ENCODE results near the gene ROR2. TPM values are rescaled to one million over a fixed set of nuclear protein-coding genes. Genes with fewer than 3 reads are reported as not detected.

ROR2 gene
- polyA plus RNA-seq, 3 donors: not detected

- Mint-ChIP-seq H3K27me3 (ENCODE audit: low read depth in 3 of 3) (peaks cover 0 to 3% (median 0%) of the 10 kb centered on the region in 3 donors), H3K9me3 (no peaks in the 10 kb centered on the region), H3K4me1 (peaks cover 32% of the 10 kb centered on the region), H3K36me3 (no peaks in the 10 kb centered on the region), H3K27ac (no peak overlapping the region), H3K4me3 (no peak overlapping the region)
- H3K36me3 ChIP-seq (replicated peaks in 1 of 2; ENCODE audit: control insufficient read depth in 1 of 2, insufficient read depth in 2 of 2, low read length in 2 of 2): no peaks in the 10 kb centered on the region
- WGBS (ENCODE audit: insufficient coverage): no CpG with 5 or more reads among the region's 3 CpGs
- no peak overlapping the region for H3K27ac ChIP-seq (ENCODE audit: low read depth in 1 of 2, low read length in 2 of 2)
- no peaks in the 10 kb centered on the region for H3K79me2 ChIP-seq (ENCODE audit: insufficient read depth, low read length)
- intact Hi-C loops (cut with micrococcal nuclease): no loop called here
- TF ChIP-seq, protein P1, sequence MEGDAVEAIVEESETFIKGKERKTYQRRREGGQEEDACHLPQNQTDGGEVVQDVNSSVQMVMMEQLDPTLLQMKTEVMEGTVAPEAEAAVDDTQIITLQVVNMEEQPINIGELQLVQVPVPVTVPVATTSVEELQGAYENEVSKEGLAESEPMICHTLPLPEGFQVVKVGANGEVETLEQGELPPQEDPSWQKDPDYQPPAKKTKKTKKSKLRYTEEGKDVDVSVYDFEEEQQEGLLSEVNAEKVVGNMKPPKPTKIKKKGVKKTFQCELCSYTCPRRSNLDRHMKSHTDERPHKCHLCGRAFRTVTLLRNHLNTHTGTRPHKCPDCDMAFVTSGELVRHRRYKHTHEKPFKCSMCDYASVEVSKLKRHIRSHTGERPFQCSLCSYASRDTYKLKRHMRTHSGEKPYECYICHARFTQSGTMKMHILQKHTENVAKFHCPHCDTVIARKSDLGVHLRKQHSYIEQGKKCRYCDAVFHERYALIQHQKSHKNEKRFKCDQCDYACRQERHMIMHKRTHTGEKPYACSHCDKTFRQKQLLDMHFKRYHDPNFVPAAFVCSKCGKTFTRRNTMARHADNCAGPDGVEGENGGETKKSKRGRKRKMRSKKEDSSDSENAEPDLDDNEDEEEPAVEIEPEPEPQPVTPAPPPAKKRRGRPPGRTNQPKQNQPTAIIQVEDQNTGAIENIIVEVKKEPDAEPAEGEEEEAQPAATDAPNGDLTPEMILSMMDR (IDR thresholded peaks at IDR 0.05): no peak
- no peak overlapping the region for H2AFZ ChIP-seq (ENCODE audit: insufficient read depth, low read depth, low read length, poor library complexity, severe bottlenecking)
- H3K4me1 ChIP-seq (ENCODE audit: control insufficient read depth in 1 of 2, insufficient read depth in 2 of 2, low read length in 2 of 2): peaks cover 0 to 2% of the 10 kb centered on the region in 2 donors
- no peak for DNase-seq
- H3K27me3 ChIP-seq (ENCODE audit: control insufficient read depth in 2 of 2, insufficient read depth in 2 of 2, low read length in 2 of 2): no peaks in the 10 kb centered on the region
- H4K20me1 ChIP-seq (ENCODE audit: insufficient read depth, low read length): no peaks in the 10 kb centered on the region
- no peaks in the 10 kb centered on the region for H3K9me3 ChIP-seq (replicated peaks in 1 of 2; ENCODE audit: control insufficient read depth in 1 of 2, insufficient read depth in 1 of 2, low read length in 2 of 2)
- H3K9ac ChIP-seq (ENCODE audit: insufficient read depth, low read length, poor library complexity, severe bottlenecking): no peak overlapping the region
- H3K4me3 ChIP-seq (replicated peaks in 1 of 3; ENCODE audit: low read depth in 2 of 3, low read length in 3 of 3): no peak overlapping the region
- no peak overlapping the region for H3K4me2 ChIP-seq (replicated peaks; ENCODE audit: extremely low read depth, low read length, poor library complexity, severe bottlenecking)
Observed at GRCh38 chr9:91900797-91901177, 49.2 kb downstream of the ROR2 start.

- H3K36me3 ChIP-seq (replicated peaks in 1 of 2; ENCODE audit: control insufficient read depth in 1 of 2, insufficient read depth in 2 of 2, low read length in 2 of 2): no peaks in the 10 kb centered on the region
- H3K4me2 ChIP-seq (replicated peaks; ENCODE audit: extremely low read depth, low read length, poor library complexity, severe bottlenecking): no peak overlapping the region
- H4K20me1 ChIP-seq (ENCODE audit: insufficient read depth, low read length): no peaks in the 10 kb centered on the region
- Mint-ChIP-seq H3K27ac (no peak overlapping the region), H3K9me3 (no peaks in the 10 kb centered on the region), H3K4me1 (peaks cover 32% of the 10 kb centered on the region), H3K27me3 (ENCODE audit: low read depth in 3 of 3) (peaks cover 0 to 3% (median 1%) of the 10 kb centered on the region in 3 donors), H3K4me3 (no peak overlapping the region), H3K36me3 (no peaks in the 10 kb centered on the region)
- H3K9me3 ChIP-seq (replicated peaks in 1 of 2; ENCODE audit: control insufficient read depth in 1 of 2, insufficient read depth in 1 of 2, low read length in 2 of 2): no peaks in the 10 kb centered on the region
- no peak overlapping the region for H2AFZ ChIP-seq (ENCODE audit: insufficient read depth, low read depth, low read length, poor library complexity, severe bottlenecking)
- intact Hi-C loops (cut with micrococcal nuclease): no loop called here
- WGBS (ENCODE audit: insufficient coverage): 82% methylated on average over 32 of the region's 32 CpGs
- TF ChIP-seq, protein P1 (IDR thresholded peaks at IDR 0.05): no peak
- H3K27me3 ChIP-seq (ENCODE audit: control insufficient read depth in 2 of 2, insufficient read depth in 2 of 2, low read length in 2 of 2): no peaks in the 10 kb centered on the region
- no peak overlapping the region for H3K4me3 ChIP-seq (replicated peaks in 1 of 3; ENCODE audit: low read depth in 2 of 3, low read length in 3 of 3)
- no peak overlapping the region for H3K27ac ChIP-seq (ENCODE audit: low read depth in 1 of 2, low read length in 2 of 2)
- H3K79me2 ChIP-seq (ENCODE audit: insufficient read depth, low read length): no peaks in the 10 kb centered on the region
- DNase-seq: no peak
- H3K4me1 ChIP-seq (ENCODE audit: control insufficient read depth in 1 of 2, insufficient read depth in 2 of 2, low read length in 2 of 2): no peaks in the 10 kb centered on the region
- no peak overlapping the region for H3K9ac ChIP-seq (ENCODE audit: insufficient read depth, low read length, poor library complexity, severe bottlenecking)
Observed at GRCh38 chr9:91900055-91900796, 49.8 kb downstream of the ROR2 start.
